OCI-LY3 (cell line): ENCODE results near the gene TLR9.

Experiments used
- H2AFZ ChIP-seq: fragments of 200-600, 300-600 bp; shearing (Covaris generic); 2 replicates; pipeline ENCODE4 v1.6.0; 2014; ENCODE audit warnings: antibody characterized with exemption, low read depth, low read length
- H3K27ac ChIP-seq: fragments of 200-600, 300-600 bp; sonication (generic); 2 replicates; pipeline ENCODE4 v1.5.1; 2014; ENCODE audit warnings: mild to moderate bottlenecking, low read length, moderate library complexity, mixed read lengths
- H3K27me3 ChIP-seq: fragments of 200-600, 300-600 bp; sonication (generic); 2 replicates; pipeline ENCODE4 v1.6.1; 2014; ENCODE audit warnings: low read depth, low read length, mixed read lengths
- H3K36me3 ChIP-seq: fragments of 200-600, 300-600 bp; sonication (generic); replicated peaks from 2 replicates; pipeline ENCODE3; 2014; ENCODE audit warnings: low read depth, low read length, mixed read lengths
- H3K4me1 ChIP-seq: fragments of 300-600, 200-600 bp; sonication (generic); 2 replicates; pipeline ENCODE4 v1.6.1; 2014; ENCODE audit warnings: low read length, mixed read lengths
- H3K4me2 ChIP-seq: fragments of 200-600, 300-600 bp; sonication (generic); 2 replicates; pipeline ENCODE4 v1.6.1; 2014; ENCODE audit warnings: low read length, mixed read lengths
- H3K4me3 ChIP-seq: fragments of 300-600, 200-600 bp; sonication (generic); 2 replicates; pipeline ENCODE4 v1.5.1; 2014; ENCODE audit warnings: antibody characterized with exemption, mild to moderate bottlenecking, low read length, moderate library complexity
- H3K79me2 ChIP-seq: fragments of 300-600, 200-600 bp; shearing (Covaris generic); 2 replicates; pipeline ENCODE4 v1.6.1; 2014; ENCODE audit warnings: mild to moderate bottlenecking, low read length, mixed read lengths
- H3K9ac ChIP-seq: fragments of 300-600, 200-600 bp; shearing (Covaris generic); 2 replicates; pipeline ENCODE4 v1.6.0; 2014; ENCODE audit warnings: mild to moderate bottlenecking, low read length, moderate library complexity
- H3K9me3 ChIP-seq: fragments of 200-600, 300-600 bp; shearing (Covaris generic); 2 replicates; pipeline ENCODE4 v1.6.1; 2014; ENCODE audit warnings: low read length, mixed read lengths; ENCODE audit not compliant: insufficient read depth
- H4K20me1 ChIP-seq: fragments of 200-600, 300-600 bp; sonication (generic); 2 replicates; pipeline ENCODE4 v1.6.1; 2016; ENCODE audit warnings: low read length, mixed read lengths; ENCODE audit not compliant: insufficient read depth
- CTCF ChIP-seq: fragments of 200-600, 300-600 bp; sonication (generic); IDR thresholded peaks from 2 replicates; pipeline ENCODE4 v1.5.1; 2014; ENCODE audit warnings: antibody characterized with exemption, low read length, low read depth
- EZH2phosphoT487 ChIP-seq: fragments of 200-600 bp; shearing (Covaris generic); IDR thresholded peaks from 2 replicates; pipeline ENCODE4 v1.6.1; 2018; ENCODE audit warnings: antibody characterized with exemption, mixed run types, low read depth

The TLR9 gene

GRCh38 chr3:52202384-52203077, 22.9 kb downstream of the TLR9 start:
- Histone ChIP-seq H4K20me1 (no peaks in the 10 kb centered on the region), H3K4me3 (no peak overlapping the region), H2AFZ (no peak overlapping the region), H3K36me3 (peaks cover 68% of the 10 kb centered on the region), H3K9ac (no peak overlapping the region), H3K9me3 (no peaks in the 10 kb centered on the region), H3K79me2 (peaks cover 16% of the 10 kb centered on the region), H3K4me1 (peaks cover 13% of the 10 kb centered on the region), H3K27ac (no peak overlapping the region), H3K27me3 (no peaks in the 10 kb centered on the region), H3K4me2 (no peak overlapping the region)
- no peak for TF ChIP-seq EZH2phosphoT487
- TF ChIP-seq CTCF, result no peak

GRCh38 chr3:52200981-52201679, 24.3 kb downstream of the TLR9 start:
- no peak overlapping the region for H3K9ac ChIP-seq
- no peak overlapping the region for H3K4me2 ChIP-seq
- H2AFZ ChIP-seq, result no peak overlapping the region
- no peaks in the 10 kb centered on the region for H3K27me3 ChIP-seq
- H3K27ac ChIP-seq, result no peak overlapping the region
- TF ChIP-seq EZH2phosphoT487, result no peak
- TF ChIP-seq CTCF, result no peak
- H3K36me3 ChIP-seq, result peaks cover 59% of the 10 kb centered on the region
- H3K4me1 ChIP-seq, result peaks cover 20% of the 10 kb centered on the region
- H4K20me1 ChIP-seq, result no peaks in the 10 kb centered on the region
- no peaks in the 10 kb centered on the region for H3K9me3 ChIP-seq
- no peak overlapping the region for H3K4me3 ChIP-seq
- peaks cover 16% of the 10 kb centered on the region for H3K79me2 ChIP-seq

- Histone ChIP-seq H3K9ac (peak overlapping the region; percentile 91), H3K79me2 (peaks cover 16% of the 10 kb centered on the region), H3K27ac (peak overlapping the region; percentile 34; the same call in 1 of the 2 replicates), H3K4me2 (peak overlapping the region; percentile 90), H3K36me3 (peaks cover 37% of the 10 kb centered on the region), H3K4me3 (peak overlapping the region; percentile 90), H3K4me1 (peaks cover 20% of the 10 kb centered on the region), H3K9me3 (no peaks in the 10 kb centered on the region), H3K27me3 (no peaks in the 10 kb centered on the region), H2AFZ (no peak overlapping the region), H4K20me1 (no peaks in the 10 kb centered on the region)
- TF ChIP-seq CTCF, result no peak
- no peak for TF ChIP-seq EZH2phosphoT487
Measured at GRCh38 chr3:52198643-52199608, 26.5 kb downstream of the TLR9 start.
